GM18873 (cell line): Measurements from ENCODE around the gene MDC1.
"Not testable (repeated sequence)": the region's sequence is repeated elsewhere in the genome, so short reads cannot be mapped to it uniquely, and the experiment has no call there.

Experiments
- ATAC-seq: cut with Tn5 transposase; IDR thresholded peaks from one replicate; pipeline ENCODE4 v1.9.1; 2021; ENCODE audit warnings: mild to moderate bottlenecking, moderate library complexity, moderate number of reproducible peaks; ENCODE audit not compliant: unreplicated experiment, low FRiP score

The MDC1 gene, protein sequence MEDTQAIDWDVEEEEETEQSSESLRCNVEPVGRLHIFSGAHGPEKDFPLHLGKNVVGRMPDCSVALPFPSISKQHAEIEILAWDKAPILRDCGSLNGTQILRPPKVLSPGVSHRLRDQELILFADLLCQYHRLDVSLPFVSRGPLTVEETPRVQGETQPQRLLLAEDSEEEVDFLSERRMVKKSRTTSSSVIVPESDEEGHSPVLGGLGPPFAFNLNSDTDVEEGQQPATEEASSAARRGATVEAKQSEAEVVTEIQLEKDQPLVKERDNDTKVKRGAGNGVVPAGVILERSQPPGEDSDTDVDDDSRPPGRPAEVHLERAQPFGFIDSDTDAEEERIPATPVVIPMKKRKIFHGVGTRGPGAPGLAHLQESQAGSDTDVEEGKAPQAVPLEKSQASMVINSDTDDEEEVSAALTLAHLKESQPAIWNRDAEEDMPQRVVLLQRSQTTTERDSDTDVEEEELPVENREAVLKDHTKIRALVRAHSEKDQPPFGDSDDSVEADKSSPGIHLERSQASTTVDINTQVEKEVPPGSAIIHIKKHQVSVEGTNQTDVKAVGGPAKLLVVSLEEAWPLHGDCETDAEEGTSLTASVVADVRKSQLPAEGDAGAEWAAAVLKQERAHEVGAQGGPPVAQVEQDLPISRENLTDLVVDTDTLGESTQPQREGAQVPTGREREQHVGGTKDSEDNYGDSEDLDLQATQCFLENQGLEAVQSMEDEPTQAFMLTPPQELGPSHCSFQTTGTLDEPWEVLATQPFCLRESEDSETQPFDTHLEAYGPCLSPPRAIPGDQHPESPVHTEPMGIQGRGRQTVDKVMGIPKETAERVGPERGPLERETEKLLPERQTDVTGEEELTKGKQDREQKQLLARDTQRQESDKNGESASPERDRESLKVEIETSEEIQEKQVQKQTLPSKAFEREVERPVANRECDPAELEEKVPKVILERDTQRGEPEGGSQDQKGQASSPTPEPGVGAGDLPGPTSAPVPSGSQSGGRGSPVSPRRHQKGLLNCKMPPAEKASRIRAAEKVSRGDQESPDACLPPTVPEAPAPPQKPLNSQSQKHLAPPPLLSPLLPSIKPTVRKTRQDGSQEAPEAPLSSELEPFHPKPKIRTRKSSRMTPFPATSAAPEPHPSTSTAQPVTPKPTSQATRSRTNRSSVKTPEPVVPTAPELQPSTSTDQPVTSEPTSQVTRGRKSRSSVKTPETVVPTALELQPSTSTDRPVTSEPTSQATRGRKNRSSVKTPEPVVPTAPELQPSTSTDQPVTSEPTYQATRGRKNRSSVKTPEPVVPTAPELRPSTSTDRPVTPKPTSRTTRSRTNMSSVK (N-terminal part only)

GRCh38 chr6:30717129-30717844 lies at the start of gene MDC1:
Gene MDC1, minus strand, starts transcription at chr6:30717281. Its CDS starts 2,106 bp downstream, at chr6:30715175.
- ATAC-seq: peak; percentile 70

DNA sequence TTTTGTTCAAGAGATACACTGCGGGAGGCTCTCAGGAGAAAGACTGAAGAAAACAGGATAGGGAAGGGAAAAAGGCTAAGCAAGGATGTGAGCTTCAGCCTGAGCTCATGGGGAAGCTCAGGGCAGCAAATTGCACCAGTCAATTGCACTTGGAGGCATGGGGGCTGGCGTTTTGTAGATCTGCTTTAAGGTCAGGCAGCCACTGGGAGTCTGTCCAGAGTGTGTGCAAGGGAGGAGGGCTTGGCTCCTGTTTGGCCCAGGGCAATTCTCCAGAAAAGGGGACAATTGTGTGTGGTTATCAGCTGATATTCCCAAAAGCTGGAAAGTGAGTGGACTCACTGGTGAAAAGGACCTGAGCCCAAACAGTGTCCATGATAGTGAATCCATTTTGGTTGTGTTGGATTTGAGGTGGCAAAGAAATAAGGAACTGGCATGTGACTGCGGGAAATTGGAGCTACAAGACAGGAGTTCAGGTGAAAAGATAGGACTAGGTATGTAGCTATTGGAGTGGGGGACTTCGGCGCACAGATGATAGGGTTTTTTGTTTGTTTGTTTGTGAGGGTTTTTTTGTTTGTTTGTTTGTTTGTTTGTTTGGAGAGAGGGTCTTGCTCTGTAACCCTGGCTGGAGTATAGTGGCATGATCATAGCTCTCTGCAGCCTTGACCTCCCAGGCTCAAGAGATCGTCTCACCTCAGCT lies 49.5 kb upstream of the MDC1 start:
- ATAC-seq: no peak

DNA sequence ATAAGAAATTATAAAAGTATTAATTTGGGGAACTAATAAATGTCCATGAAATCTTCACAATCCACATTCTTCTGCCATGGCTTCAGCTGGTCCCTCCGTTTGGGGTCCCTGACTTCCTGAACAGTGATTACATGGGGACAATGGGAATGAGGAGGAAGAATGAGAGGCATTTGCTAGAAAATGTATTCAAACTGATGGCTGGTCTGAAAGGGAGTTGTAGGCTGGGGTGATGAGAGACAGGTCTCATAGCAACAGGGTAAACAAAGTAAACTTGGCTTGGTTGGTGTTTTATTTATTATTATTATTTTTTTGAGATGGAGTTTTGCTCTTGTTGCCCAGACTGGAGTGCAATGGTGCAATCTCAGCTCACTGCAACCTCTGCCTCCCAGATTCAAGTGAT lies 48.4 kb upstream of the MDC1 start:
- not testable (repeated sequence) for ATAC-seq

DNA sequence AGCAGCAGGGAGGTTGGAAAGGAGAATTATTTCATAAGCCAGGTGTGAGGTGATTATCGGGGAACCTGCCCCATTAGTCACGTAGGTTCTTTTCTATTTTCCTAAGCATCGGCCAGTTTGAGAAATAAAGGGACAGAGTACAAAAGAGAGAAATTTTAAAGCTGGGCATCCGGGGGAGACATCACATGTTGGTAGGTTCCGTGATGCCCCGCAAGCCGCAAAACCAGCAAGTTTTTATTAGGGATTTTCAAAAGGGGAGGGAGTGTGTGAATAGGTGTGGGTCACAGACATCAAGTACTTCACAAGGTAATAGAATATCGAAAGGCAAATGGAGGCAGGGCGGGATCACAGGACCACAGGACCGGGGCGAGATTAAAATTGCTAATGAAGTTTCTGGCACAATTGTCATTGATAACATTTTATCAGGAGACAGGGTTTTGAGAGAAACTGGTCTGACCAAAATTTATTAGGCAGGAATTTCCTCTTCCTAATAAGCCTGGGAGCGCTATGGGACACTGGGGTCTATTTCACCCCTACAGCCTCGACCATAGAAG lies 47.5 kb upstream of the MDC1 start:
- ATAC-seq: not testable (repeated sequence)

GRCh38 chr6:30763618-30764489 lies 46.8 kb upstream of the MDC1 start:
- ATAC-seq: no peak

- no peak for ATAC-seq
Measured at GRCh38 chr6:30763155-30763617, 46.1 kb upstream of the MDC1 start.

- ATAC-seq: no peak
Measured at GRCh38 chr6:30761791-30762429, 44.8 kb upstream of the MDC1 start.

- ATAC-seq: no peak
Measured at GRCh38 chr6:30760549-30760948, 43.5 kb upstream of the MDC1 start.

DNA sequence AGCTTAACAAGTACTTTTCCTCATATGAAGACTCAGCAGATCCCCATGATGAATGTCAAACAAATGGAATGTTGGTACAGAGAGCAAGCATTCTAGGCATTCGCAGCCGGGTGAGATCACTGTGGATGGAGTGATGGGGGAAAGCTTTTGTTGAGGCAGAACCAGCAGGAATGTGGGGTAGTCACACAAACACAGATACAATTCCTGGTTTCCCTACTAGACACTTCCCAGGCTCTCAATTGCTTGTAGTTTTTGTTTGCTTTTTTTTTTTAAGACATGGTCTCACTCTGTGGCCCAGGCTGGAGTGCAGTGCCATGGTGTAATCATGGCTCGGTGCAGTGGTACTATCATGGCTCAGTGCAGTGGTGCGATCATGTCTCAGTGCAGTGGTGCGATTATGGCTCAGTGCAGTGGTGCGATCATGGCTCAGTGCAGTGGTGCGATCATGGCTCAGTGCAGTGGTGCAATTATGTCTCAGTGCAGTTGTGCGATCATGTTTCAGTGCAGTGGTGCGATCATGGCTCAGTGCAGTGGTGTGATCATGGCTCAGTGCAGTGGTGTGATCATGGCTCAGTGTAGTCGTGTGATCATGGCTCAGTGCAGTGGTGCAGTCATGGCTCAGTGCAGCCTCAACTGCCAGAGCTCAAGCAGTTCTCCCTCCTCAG lies 42.6 kb upstream of the MDC1 start:
- no peak for ATAC-seq

GRCh38 chr6:30757261-30757904 lies 40.3 kb upstream of the MDC1 start:
- no peak for ATAC-seq

DNA sequence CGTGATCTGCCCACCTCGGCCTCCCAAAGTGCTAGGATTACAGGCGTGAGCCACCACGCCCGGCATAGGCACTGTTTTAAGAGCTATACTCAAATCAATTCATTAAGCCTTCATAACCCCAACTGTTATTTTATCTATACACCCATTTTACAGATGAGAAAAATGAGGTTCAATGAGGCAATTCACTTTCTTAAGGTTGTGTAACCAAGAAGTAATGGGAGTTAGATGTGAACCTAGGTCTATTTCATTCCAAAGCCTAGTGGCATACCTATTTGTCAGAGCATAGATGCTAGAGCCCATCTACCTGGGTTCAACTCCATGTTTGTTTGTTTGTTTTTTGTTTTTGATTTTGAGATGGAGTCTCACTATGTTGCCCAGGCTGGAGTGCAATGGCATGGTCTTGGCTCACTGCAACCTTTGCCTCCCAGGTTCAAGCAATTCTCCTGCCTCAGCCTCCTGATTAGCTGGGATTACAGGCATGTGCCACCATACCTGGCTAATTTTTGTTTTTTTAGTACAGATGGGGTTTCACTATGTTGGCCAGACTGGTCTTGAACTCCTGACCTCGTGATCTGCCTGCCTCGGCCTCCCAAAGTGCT lies 39.4 kb upstream of the MDC1 start:
- ATAC-seq: not testable (repeated sequence)

DNA sequence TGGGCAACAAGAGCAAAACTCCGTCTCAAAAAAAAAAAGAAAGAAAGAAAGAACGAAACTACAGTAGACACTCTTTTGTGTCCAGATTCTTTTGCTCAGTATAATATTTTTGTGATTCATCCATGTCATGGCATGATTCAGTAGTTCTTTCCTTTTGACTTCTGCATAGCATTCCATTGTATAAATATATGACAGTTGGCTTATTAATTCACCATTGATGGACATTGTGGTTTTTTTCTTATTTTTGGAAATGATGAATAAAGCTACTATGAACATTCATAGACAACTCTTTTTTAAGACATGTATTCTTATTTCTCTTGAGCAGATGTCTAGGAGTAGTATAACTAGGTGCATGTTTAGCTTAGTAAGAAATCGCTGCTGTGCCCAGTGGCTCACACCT lies 37.5 kb upstream of the MDC1 start:
- no peak for ATAC-seq

- no peak for ATAC-seq
Measured at GRCh38 chr6:30752157-30752927, 35.3 kb upstream of the MDC1 start.

DNA sequence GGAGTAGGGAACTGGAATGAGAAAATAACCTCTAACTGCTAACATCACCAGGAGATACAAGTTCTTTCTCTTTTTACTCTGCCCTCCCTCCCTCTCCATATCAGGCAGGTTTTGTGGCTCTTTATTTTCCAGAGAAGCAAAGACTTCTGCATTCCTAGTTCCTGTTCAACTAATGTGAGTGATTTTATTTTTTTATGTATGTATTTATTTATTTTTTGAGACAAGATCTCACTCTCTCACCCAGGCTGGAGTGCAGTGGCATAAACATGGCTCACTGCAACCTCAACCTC lies 33.2 kb upstream of the MDC1 start:
- ATAC-seq: no peak

DNA sequence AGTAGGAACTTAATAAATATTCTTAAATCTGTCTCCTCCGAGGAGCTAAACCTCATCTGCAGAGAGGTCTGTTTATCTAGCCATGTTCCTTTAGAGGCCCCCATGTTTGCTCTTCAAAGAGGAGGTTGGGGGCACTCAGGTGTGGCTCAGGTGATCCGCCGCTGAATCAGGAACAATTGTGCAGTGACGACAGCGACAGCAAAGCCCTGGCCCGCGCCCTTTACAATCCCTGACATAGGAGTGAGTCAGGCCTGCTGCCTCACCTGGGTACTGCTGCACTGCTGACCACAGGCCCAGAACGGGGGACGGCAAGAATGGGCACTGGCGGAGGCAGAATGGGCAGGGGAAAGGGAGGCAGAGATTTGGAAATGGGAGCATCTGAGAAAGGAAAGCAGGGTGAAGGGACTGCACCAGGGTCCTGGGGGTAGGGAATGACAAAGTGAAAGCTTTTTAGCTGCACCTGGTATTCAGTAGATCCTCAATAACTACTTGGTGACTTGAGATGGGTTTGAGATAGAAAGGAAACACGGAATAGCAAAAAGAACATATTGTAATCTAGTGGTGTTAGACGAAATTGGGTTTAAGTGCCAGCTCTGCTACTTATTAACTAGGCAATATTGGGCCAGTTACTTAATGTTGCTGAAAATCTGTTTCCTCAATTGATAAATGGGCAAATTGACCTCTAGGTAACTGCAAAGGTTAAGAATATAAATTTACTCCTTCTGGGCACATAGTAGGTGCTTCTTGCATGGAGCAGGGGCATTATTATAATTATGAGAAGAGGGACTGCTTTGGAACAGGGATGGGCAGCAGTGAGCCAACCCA lies 32.7 kb upstream of the MDC1 start:
- ATAC-seq: no peak
